Esophagus muscularis mucosa (tissue), 4 donors: Measurements from ENCODE around the gene PARVB. TPM values are rescaled to one million over a fixed set of nuclear protein-coding genes. Genes with fewer than 3 reads are reported as not detected.

ENCODE experiments used
- DNase-seq: peaks from one replicate; pipeline ENCODE4 v3.0.0-alpha.2; 2017; ENCODE audit errors: extremely low spot score
- H3K27ac ChIP-seq, 4 donors: fragments of 200-600 bp; sonication (generic); replicated peaks in 1 of 4; 1 replicate in 3 of 4; 2 replicates in 1 of 4; pipeline ENCODE4 v1.5.1; 2016 to 2019; ENCODE audit warnings: mild to moderate bottlenecking in 1 of 4
- H3K27me3 ChIP-seq, 4 donors: fragments of 200-600 bp; sonication (generic); one replicate each; pipeline versions ENCODE4 v1.5.1 to v1.6.0; 2016 to 2019
- H3K36me3 ChIP-seq, 4 donors: fragments of 200-600 bp; sonication (generic); one replicate each; pipeline ENCODE4 v1.5.1; 2016 to 2019
- H3K4me1 ChIP-seq, 4 donors: fragments of 200-600 bp; sonication (generic); one replicate each; pipeline ENCODE4 v1.5.1; 2016 to 2019
- H3K4me3 ChIP-seq, 4 donors: fragments of 200-600 bp; sonication (generic); 1 replicate in 2 of 4; 2 replicates in 2 of 4; pipeline ENCODE4 v1.5.1; 2016 to 2019; ENCODE audit warnings: mild to moderate bottlenecking in 4 of 4, moderate library complexity in 1 of 4
- H3K9me3 ChIP-seq, 4 donors: fragments of 200-600 bp; sonication (generic); 1 replicate in 3 of 4; 2 replicates in 1 of 4; pipeline ENCODE4 v1.5.1; 2016 to 2019
- EP300 ChIP-seq: sonication (generic); formaldehyde crosslinking; IDR thresholded peaks from one replicate; pipeline ENCODE4 v1.6.1; 2017; ENCODE audit warnings: antibody characterized with exemption
- POLR2A ChIP-seq: fragments of 450-650 bp; IDR thresholded peaks from one replicate; pipeline ENCODE4 v1.6.1; 2017; ENCODE audit warnings: antibody characterized with exemption, moderate library complexity, mild to moderate bottlenecking, low read depth
- POLR2AphosphoS5 ChIP-seq, 2 donors: sonication (generic); formaldehyde crosslinking; IDR thresholded peaks; one replicate each; pipeline ENCODE4 v1.6.1; 2017; ENCODE audit warnings: antibody characterized with exemption in 2 of 2
- WGBS: methylation state at CpG from one replicate; pipeline ENCODE4 v1.1.5; 2018; 5-methylcytosine and 5-hydroxymethylcytosine counted together
- intact Hi-C: fragments of 100-400 bp; cut with DNase I; formaldehyde crosslinking; loops from one replicate; pipeline ENCODE4 v1.15.1; 2023
- total RNA-seq, 4 donors: library from RNA; depleted of rRNA; stranded (reverse); fragments of >200 nt; gene quantifications; one replicate each; pipeline versions ENCODE4 v1.1.0 to v1.2.1, GENCODE V29; 2016
- TF ChIP-seq, protein P1 (sequence below), 3 experiments: fragments of 200-600 bp in 2 of 3; fragments of 450-650 bp in 1 of 3; sonication (generic) in 2 of 3; IDR thresholded peaks; one replicate each; pipeline ENCODE4 v1.5.1; 2017 to 2019; ENCODE audit warnings: antibody characterized with exemption in 3 of 3, mild to moderate bottlenecking in 2 of 3, moderate library complexity in 1 of 3

PARVB gene
- total RNA-seq, 4 donors from 2014 or later = 22.0 to 107 (median 45.5) TPM

DNA sequence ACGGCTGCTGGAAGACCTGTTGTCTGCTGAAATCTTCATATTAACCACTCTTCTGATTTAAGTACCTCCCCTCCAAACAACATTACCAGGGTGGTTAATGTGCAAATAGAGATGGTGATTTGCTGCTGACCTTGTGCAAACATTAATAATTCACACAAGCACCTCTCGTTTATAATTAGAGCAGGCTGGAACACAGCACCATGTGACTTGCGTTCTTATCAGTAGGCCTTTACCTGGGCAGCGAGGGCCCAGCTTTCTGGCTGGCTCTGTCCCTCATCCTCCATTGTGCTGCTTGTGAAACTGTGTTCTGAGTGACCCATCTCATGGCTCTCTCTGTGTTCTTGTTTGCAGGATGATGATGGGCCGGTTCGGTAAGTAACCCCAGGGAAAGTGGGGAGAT, 115.7 kb downstream of the PARVB start:
- DNase-seq = no peak
- TF ChIP-seq EP300 = no peak
- no peak for TF ChIP-seq POLR2AphosphoS5 (IDR thresholded peaks at IDR 0.05)
- TF ChIP-seq, protein P1, sequence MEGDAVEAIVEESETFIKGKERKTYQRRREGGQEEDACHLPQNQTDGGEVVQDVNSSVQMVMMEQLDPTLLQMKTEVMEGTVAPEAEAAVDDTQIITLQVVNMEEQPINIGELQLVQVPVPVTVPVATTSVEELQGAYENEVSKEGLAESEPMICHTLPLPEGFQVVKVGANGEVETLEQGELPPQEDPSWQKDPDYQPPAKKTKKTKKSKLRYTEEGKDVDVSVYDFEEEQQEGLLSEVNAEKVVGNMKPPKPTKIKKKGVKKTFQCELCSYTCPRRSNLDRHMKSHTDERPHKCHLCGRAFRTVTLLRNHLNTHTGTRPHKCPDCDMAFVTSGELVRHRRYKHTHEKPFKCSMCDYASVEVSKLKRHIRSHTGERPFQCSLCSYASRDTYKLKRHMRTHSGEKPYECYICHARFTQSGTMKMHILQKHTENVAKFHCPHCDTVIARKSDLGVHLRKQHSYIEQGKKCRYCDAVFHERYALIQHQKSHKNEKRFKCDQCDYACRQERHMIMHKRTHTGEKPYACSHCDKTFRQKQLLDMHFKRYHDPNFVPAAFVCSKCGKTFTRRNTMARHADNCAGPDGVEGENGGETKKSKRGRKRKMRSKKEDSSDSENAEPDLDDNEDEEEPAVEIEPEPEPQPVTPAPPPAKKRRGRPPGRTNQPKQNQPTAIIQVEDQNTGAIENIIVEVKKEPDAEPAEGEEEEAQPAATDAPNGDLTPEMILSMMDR (IDR thresholded peaks at IDR 0.05) = no peak
- TF ChIP-seq POLR2A = no peak
- 94% methylated on average over 6 of the region's 6 CpGs for WGBS
- H3K27ac ChIP-seq = no peak overlapping the region
- H3K4me1 ChIP-seq = peaks cover 0 to 13% (median 4%) of the 10 kb centered on the region in 4 donors
- H3K36me3 ChIP-seq = peaks cover 36 to 84% (median 70%) of the 10 kb centered on the region in 4 donors
- no peaks in the 10 kb centered on the region for H3K27me3 ChIP-seq
- H3K9me3 ChIP-seq = peaks cover 0 to 17% (median 8%) of the 10 kb centered on the region in 4 donors
- no peak overlapping the region for H3K4me3 ChIP-seq
- intact Hi-C loops = no loop called here

- TF ChIP-seq POLR2AphosphoS5 (IDR thresholded peaks at IDR 0.05) (no peak), EP300 (no peak), POLR2A (no peak)
- TF ChIP-seq, protein P1 (IDR thresholded peaks at IDR 0.05) = no peak
- H3K27ac ChIP-seq = no peak overlapping the region
- H3K4me3 ChIP-seq = no peak overlapping the region
- DNase-seq = no peak
- H3K36me3 ChIP-seq = peaks cover 17 to 66% (median 42%) of the 10 kb centered on the region in 4 donors
- H3K27me3 ChIP-seq = no peaks in the 10 kb centered on the region
- WGBS = 94% methylated on average over 16 of the region's 16 CpGs
- H3K9me3 ChIP-seq = peaks cover 0 to 4% (median 2%) of the 10 kb centered on the region in 4 donors
- intact Hi-C loops = no loop called here
- peaks cover 6 to 22% (median 10%) of the 10 kb centered on the region in 4 donors for H3K4me1 ChIP-seq
Measured at GRCh38 chr22:44142421-44143104, 118.5 kb downstream of the PARVB start.

GRCh38 chr22:44143105-44143474, 119.0 kb downstream of the PARVB start:
- intact Hi-C loops = no loop called here
- H3K36me3 ChIP-seq = peaks cover 12 to 64% (median 37%) of the 10 kb centered on the region in 4 donors
- no peaks in the 10 kb centered on the region for H3K27me3 ChIP-seq
- H3K27ac ChIP-seq = no peak overlapping the region
- TF ChIP-seq POLR2A (no peak), POLR2AphosphoS5 (IDR thresholded peaks at IDR 0.05) (no peak)
- 64% methylated on average over 4 of the region's 4 CpGs for WGBS
- DNase-seq = no peak
- peaks cover 11 to 27% (median 13%) of the 10 kb centered on the region in 4 donors for H3K4me1 ChIP-seq
- H3K4me3 ChIP-seq = no peak overlapping the region
- H3K9me3 ChIP-seq = no peaks in the 10 kb centered on the region

- no peaks in the 10 kb centered on the region for H3K9me3 ChIP-seq
- TF ChIP-seq, protein P1 (IDR thresholded peaks at IDR 0.05) = no peak
- no peak for TF ChIP-seq EP300
- no peak for TF ChIP-seq POLR2A
- no peak for TF ChIP-seq POLR2AphosphoS5 (IDR thresholded peaks at IDR 0.05)
- H3K4me1 ChIP-seq = peaks cover 14 to 32% (median 16%) of the 10 kb centered on the region in 4 donors
- no peak overlapping the region for H3K27ac ChIP-seq
- intact Hi-C loops = no loop called here
- 75% methylated on average over 6 of the region's 9 CpGs for WGBS
- peaks cover 7 to 64% (median 34%) of the 10 kb centered on the region in 4 donors for H3K36me3 ChIP-seq
- H3K4me3 ChIP-seq = no peak overlapping the region
- H3K27me3 ChIP-seq = no peaks in the 10 kb centered on the region
- DNase-seq = no peak
Measured at GRCh38 chr22:44143579-44143978, 119.5 kb downstream of the PARVB start.

GRCh38 chr22:44144046-44144569, 120.0 kb downstream of the PARVB start:
- intact Hi-C loops = no loop called here
- WGBS = 94% methylated on average over 10 of the region's 10 CpGs
- H3K4me1 ChIP-seq = peaks cover 14 to 32% (median 16%) of the 10 kb centered on the region in 4 donors

More at GRCh38 chr22:44144046-44144569, 120.0 kb downstream of the PARVB start:
- no peaks in the 10 kb centered on the region for H3K9me3 ChIP-seq
- no peak for TF ChIP-seq EP300
- TF ChIP-seq POLR2A = no peak
- TF ChIP-seq POLR2AphosphoS5 (IDR thresholded peaks at IDR 0.05) = no peak
- TF ChIP-seq, protein P1 (IDR thresholded peaks at IDR 0.05) = no peak
- no peak for DNase-seq
- no peak overlapping the region for H3K27ac ChIP-seq
- H3K27me3 ChIP-seq = no peaks in the 10 kb centered on the region
- H3K4me3 ChIP-seq = no peak overlapping the region
- peaks cover 7 to 64% (median 29%) of the 10 kb centered on the region in 4 donors for H3K36me3 ChIP-seq
